H1 (cell line): ENCODE measurements around the gene DAP.

Source experiments
- ATF3 ChIP-seq: IDR thresholded peaks from 2 replicates; pipeline ENCODE4 v1.6.1; 2011; ENCODE audit warnings: low read depth, mild to moderate bottlenecking, low read length; ENCODE audit not compliant: insufficient read depth
- CHD1 ChIP-seq: IDR thresholded peaks from 2 replicates; pipeline ENCODE4 v1.6.1; 2012; ENCODE audit warnings: low read depth, low read length, improper control_type of control experiment
- CHD7 ChIP-seq: fragments of 300-600 bp; sonication (generic); IDR thresholded peaks from 2 replicates; pipeline ENCODE4 v1.7.1; 2012; ENCODE audit warnings: low read length, moderate library complexity, mild to moderate bottlenecking, inconsistent platforms; ENCODE audit not compliant: insufficient replicate concordance
- CTCF ChIP-seq, 3 experiments: IDR thresholded peaks; 1 replicate in 2 of 3; 2 replicates in 1 of 3; pipeline versions ENCODE4 v1.5.1 to v1.6.1; 2011; ENCODE audit warnings: low read length in 3 of 3, mild to moderate bottlenecking in 3 of 3, inconsistent platforms in 2 of 3, low read depth in 1 of 3, moderate library complexity in 1 of 3; ENCODE audit not compliant: insufficient read depth in 1 of 3; ENCODE audit errors: control extremely low read depth in 1 of 3
- EP300 ChIP-seq, 2 experiments: IDR thresholded peaks; 1 replicate in 1 of 2; 2 replicates in 1 of 2; pipeline ENCODE4 v1.6.1; 2011 to 2012; ENCODE audit warnings: low read depth in 2 of 2, low read length in 2 of 2, mild to moderate bottlenecking in 2 of 2, borderline replicate concordance in 1 of 2, inconsistent platforms in 1 of 2, moderate library complexity in 1 of 2
- JUN ChIP-seq: IDR thresholded peaks from 2 replicates; pipeline ENCODE4 v1.6.1; 2011; ENCODE audit warnings: low read depth, mild to moderate bottlenecking, improper control_type of control experiment, low read length
- NRF1 ChIP-seq: IDR thresholded peaks from 2 replicates; pipeline ENCODE4 v1.6.1; 2011; ENCODE audit warnings: mild to moderate bottlenecking, low read depth, low read length, improper control_type of control experiment
- SUZ12 ChIP-seq: fragments of 200-600 bp; sonication (generic); IDR thresholded peaks from 2 replicates; pipeline ENCODE4 v1.6.1; 2012; ENCODE audit warnings: mild to moderate bottlenecking, inconsistent platforms, low read length, moderate library complexity, mixed read lengths

- TF ChIP-seq SUZ12 (no peak), NRF1 (no peak), JUN (no peak), CHD7 (no peak), EP300 (IDR thresholded peaks at IDR 0.05; ENCODE audit: borderline replicate concordance in 1 of 2, low read depth in 2 of 2, low read length in 2 of 2) (no peak), CHD1 (no peak), CTCF (IDR thresholded peaks at IDR 0.05; ENCODE audit: control extremely low read depth in 1 of 3, insufficient read depth in 1 of 3, low read depth in 1 of 3, low read length in 3 of 3) (no peak), ATF3 (no peak)
Measured at GRCh38 chr5:10645671-10646070, 115.4 kb downstream of the DAP start.
